GM19438 (cell line): ENCODE measurements around the gene GRAMD1C.
A peak's percentile ranks its signal among the peaks of the same experiment; 100 is the strongest.
"Not testable (repeated sequence)": the region's sequence is repeated elsewhere in the genome, so short reads cannot be mapped to it uniquely, and the experiment has no call there.

Source experiments
- ATAC-seq: cut with Tn5 transposase; IDR thresholded peaks from one replicate; pipeline ENCODE4 v1.9.1; 2021; ENCODE audit warnings: low read depth; ENCODE audit not compliant: unreplicated experiment

The GRAMD1C gene

DNA sequence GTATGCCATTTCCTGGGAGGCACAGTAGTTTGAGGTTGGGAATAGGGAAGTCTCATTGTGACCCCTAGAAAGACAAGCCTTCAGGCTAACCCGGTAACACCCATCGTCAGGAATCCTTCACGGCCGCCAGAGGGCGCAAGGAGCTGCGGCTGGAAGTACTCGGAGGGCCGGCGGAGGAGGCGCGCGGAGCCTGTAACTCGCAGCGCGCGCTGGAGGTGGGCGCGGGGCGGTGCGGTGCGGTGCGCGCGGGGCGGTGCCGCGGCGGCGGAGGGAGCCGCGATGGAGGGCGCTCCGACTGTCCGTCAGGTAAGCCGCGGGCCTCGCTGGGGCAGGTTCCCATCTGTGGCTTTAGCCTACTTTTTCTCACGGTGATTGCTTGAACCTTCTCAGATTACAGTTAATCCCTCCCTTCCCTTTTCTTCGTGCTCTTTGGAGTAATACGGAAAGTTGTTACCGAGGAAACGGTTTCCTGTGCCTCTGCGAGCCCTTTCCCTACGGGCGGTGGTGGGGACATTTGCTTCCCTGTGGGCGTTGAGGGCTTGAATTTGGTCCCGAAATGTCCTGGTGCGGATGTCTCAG is at the start of gene GRAMD1C:
TSS of gene GRAMD1C (plus strand) at position 158 of the 579 bp plus-strand sequence. CDS start at position 280, 122 bp downstream.
- peak; percentile 95 for ATAC-seq

DNA sequence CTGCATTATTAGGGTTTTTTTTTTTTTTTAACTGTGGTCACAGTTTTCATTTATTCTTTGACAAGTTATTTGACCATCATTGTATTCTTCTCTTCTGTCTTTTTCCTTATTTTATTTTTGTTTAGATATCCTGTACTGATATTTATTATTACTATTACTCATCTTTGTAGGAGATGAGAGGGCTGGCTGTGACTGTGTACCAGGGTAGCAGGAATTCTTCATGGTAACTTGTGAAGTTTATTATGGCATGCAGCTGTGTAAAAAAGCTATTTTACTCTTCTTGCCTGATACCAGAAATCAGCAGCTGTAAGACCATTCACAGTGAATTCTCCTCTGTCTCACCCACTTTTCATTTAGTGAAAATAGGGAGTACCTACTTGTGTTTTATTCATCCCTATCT is 47.2 kb upstream of the GRAMD1C start:
- no peak for ATAC-seq

DNA sequence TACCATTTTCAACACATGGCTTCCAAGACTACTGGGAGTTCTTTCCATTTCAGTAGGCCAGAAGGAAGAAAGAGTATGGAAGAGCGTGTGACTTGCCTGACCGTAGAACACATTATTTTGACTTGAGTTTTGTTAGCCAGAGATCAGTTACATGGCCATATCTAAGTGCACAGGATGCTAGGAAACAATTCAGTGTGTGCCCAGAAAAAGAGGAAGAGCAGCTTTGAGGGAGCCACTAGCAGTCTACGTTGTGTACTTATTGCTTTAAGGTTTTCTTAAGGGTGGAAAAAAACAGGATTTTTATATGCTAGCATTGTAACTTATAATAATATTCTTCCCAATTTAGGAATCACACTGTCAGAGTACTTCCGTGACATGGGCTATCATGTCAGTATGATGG is 44.1 kb upstream of the GRAMD1C start:
- ATAC-seq = no peak

DNA sequence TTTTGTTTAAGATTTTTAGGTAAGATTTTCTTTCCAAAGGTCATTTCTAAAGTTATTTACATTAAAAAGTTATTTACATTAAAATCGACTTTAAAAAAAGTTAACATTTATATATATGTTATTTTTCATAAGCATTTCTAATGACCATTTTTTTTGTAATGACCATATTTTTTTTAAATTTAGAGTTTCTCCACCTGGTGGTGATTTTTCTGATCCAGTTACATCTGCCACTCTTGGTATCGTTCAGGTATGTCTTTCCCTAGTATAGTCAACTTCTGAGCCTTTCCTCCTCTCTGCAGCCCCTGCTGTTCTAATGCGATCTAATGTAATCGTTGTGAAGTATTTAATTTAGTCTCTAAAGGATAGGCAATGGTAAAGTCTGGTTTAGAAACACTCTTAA is 42.9 kb upstream of the GRAMD1C start:
- ATAC-seq = no peak

GRCh38 chr3:113802795-113803455 is 35.7 kb upstream of the GRAMD1C start:
- ATAC-seq = peak; percentile 50

GRCh38 chr3:113804661-113805060 is 33.9 kb upstream of the GRAMD1C start:
- ATAC-seq = peak; percentile 57

DNA sequence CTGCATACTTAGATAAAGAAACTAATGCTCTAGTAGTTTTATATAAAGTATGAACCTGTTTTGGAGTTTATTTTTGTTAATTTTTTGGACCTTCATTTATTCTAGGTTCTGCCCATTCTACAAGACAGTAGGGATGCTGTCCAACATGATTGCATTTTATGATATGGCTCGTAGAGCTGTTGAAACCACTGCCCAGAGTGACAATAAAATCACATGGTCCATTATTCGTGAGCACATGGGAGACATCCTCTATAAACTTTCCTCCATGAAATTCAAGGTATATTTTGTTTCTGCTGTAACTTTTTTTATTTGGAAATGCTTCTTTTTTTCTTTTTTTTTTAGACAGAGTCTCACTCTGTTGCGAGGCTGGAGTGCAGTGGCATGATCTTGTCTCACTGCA is 33.3 kb upstream of the GRAMD1C start:
- ATAC-seq = no peak

- no peak for ATAC-seq
Observed at GRCh38 chr3:113812854-113813253, 25.7 kb upstream of the GRAMD1C start.

- no peak for ATAC-seq
Observed at GRCh38 chr3:113819866-113820265, 18.7 kb upstream of the GRAMD1C start.

DNA sequence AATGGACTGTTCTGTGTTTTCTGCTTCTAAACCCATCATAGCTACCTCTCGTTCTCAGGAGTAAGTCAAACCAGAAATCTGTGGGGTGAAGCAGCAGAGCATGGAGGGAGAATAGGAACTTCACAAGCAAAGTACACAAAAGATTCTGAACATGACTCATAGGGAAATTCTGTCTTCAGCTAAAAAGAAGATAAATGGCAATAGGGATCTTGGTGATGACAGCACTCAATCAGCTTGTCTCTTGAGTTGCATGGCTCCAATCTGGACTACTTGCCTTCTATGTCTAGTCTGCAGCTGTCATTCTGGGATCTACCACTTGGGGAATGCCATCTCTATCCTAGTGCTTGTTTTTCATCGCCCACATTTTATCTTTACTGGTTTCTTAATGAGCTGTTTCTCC is 13.5 kb upstream of the GRAMD1C start:
- ATAC-seq = peak; percentile 48

GRCh38 chr3:113828600-113828999 is 10.0 kb upstream of the GRAMD1C start:
- ATAC-seq = no peak

DNA sequence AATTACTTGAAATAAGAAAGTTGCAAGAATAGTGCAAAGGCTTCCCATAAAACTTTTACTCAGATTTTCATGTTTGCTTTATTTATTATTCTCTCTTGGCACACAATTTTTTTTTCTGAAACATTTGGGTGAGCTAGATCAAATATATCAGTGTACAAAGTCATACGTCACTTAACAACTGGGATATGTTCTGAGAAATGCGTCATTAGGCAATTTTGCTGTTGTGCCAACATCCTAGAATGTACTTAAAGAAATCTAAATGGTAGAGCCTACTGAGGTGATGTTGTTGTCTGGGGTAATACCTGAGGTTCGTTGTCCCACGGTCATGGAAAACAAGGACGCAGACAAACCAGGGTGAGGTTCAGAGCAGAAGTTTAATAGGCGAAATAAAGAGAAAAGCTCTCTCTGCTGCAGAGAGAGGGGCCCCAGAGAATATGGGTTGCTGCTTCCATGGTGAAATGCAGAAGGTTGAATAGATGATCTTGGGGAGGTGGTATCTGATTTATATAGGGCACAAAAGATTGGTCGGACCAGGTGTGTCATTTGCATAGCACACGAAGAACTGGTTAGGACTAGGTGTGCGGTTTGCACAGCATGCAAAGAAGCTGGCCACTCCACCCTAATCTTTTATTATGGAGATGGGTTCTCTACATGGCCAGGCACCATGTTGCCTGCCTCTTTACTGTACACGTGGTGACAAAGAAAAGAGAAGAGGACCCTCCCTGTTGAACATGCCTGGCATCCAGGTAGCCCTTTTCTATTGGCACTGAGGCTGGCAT is 8.8 kb upstream of the GRAMD1C start:
- ATAC-seq = no peak

- no peak for ATAC-seq
Observed at GRCh38 chr3:113831103-113831355, 7.6 kb upstream of the GRAMD1C start.

GRCh38 chr3:113832477-113833164 is 6.0 kb upstream of the GRAMD1C start:
- ATAC-seq = no peak

DNA sequence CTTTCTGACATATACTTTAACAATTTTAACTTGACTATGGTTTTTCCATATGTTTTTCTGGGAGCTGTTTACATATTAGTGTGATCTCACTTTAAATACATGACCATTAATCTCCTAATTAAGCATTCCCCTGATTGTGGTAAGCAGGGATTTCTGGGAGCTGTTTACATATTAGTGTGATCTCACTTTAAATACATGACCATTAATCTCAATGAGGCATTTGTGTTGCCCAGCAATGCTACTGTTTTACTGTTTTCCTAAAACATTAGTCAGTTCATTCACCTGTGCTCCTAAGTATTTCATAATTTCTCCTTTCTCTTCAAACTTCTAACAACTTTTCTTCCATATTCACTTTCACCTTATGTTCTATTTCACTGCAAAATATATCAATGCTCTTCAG is 3.6 kb upstream of the GRAMD1C start:
- ATAC-seq = no peak

DNA sequence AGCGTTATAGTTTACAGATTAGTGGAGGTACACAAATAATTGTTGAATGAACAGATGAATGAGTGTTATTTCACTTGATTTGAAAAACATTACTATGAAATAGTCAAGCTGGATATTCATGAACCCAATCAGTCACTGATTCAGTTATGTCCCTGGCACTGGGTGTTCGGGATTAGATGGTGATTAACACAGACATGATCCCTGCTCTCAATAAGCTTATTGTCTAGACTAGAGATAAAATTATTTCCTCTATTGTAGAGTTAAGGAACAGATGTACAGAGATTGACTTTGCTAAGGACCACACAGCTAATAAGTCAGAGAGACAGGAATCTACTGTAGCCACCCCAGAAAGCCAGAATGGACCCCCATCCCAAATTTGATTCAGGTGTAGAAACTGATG is 963 bp downstream of the GRAMD1C start:
- ATAC-seq = no peak

- no peak for ATAC-seq
Observed at GRCh38 chr3:113844622-113845222, 6.1 kb downstream of the GRAMD1C start.

DNA sequence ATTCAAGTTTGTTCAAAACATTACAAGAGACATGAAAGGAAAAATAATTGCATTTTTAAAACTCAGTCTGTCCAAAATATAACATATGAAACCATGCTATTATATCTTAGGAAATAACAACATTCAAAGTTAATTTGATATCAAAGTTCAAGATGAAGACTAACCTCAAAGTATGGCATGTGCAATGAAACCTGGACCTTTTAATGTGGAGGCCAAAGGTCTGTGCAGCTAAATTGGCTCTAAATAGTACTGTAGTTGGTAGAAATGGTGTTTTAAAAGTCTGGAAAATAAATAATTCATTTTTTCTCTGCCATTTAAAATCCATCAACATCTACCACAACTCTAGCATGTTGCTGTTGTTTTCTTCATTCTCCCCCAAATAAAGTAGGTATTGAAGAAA is 8.7 kb downstream of the GRAMD1C start:
- no peak for ATAC-seq

- no peak for ATAC-seq
Observed at GRCh38 chr3:113847664-113848461, 9.3 kb downstream of the GRAMD1C start.

GRCh38 chr3:113849071-113849470 is 10.5 kb downstream of the GRAMD1C start:
- not testable (repeated sequence) for ATAC-seq
